Measurements from ENCODE around the gene PEDS1. TPM values are rescaled to one million over a fixed set of nuclear protein-coding genes. Genes with fewer than 3 reads are reported as not detected.

PEDS1 gene
- total and polyA plus RNA-seq, 2 of the 13 experiments (the other 11 are each of a cell fraction or from before 2014, with no cell fraction given): 30.5 to 93.9 TPM

DNA sequence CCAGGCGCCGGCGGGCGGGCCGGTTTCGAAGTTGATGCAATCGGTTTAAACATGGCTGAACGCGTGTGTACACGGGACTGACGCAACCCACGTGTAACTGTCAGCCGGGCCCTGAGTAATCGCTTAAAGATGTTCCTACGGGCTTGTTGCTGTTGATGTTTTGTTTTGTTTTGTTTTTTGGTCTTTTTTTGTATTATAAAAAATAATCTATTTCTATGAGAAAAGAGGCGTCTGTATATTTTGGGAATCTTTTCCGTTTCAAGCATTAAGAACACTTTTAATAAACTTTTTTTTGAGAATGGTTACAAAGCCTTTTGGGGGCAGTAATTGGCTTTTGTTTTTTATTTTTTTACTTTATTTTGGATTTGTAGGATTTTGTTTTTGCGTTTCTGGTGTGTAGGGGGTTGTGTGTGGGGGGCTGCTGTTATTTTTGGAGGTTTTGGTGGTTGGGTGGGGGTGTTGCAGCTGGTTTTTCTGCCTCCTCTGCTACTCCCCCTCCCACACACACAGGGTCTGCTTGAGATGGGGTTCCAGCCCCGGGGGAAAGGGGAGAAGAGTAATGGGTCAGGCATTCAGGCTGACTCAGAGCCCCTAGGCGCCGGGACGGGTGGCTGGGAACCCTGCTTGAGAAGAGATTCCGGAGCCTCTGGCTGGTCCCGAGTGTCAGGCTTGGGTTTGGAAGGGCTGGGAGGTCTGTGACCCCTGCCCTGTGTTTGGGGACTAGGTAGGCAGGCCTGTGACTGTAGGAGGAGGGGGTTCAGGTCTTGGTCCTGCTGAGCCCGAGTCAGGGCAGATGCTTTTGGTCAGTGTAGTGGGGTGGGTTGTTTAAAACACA lies 39.1 kb upstream of the PEDS1 start (continued):
- TF ChIP-seq ZXDC (CRISPR knock-in tag; IDR thresholded peaks at IDR 0.05) (no peak), ZFP36L2 (CRISPR knock-in tag; IDR thresholded peaks at IDR 0.05) (no peak), UBTF (CRISPR knock-in tag; IDR thresholded peaks at IDR 0.05) (peak; percentile 56; the same call in 1 of the 2 replicates), ZNF136 (CRISPR knock-in tag; IDR thresholded peaks at IDR 0.05; ENCODE audit: low read depth) (no peak)
- TF ChIP-seq, protein P1, sequence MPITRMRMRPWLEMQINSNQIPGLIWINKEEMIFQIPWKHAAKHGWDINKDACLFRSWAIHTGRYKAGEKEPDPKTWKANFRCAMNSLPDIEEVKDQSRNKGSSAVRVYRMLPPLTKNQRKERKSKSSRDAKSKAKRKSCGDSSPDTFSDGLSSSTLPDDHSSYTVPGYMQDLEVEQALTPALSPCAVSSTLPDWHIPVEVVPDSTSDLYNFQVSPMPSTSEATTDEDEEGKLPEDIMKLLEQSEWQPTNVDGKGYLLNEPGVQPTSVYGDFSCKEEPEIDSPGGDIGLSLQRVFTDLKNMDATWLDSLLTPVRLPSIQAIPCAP (CRISPR knock-in tag; IDR thresholded peaks at IDR 0.05; ENCODE audit: low read depth): no peak
- TF ChIP-seq, protein P2, sequence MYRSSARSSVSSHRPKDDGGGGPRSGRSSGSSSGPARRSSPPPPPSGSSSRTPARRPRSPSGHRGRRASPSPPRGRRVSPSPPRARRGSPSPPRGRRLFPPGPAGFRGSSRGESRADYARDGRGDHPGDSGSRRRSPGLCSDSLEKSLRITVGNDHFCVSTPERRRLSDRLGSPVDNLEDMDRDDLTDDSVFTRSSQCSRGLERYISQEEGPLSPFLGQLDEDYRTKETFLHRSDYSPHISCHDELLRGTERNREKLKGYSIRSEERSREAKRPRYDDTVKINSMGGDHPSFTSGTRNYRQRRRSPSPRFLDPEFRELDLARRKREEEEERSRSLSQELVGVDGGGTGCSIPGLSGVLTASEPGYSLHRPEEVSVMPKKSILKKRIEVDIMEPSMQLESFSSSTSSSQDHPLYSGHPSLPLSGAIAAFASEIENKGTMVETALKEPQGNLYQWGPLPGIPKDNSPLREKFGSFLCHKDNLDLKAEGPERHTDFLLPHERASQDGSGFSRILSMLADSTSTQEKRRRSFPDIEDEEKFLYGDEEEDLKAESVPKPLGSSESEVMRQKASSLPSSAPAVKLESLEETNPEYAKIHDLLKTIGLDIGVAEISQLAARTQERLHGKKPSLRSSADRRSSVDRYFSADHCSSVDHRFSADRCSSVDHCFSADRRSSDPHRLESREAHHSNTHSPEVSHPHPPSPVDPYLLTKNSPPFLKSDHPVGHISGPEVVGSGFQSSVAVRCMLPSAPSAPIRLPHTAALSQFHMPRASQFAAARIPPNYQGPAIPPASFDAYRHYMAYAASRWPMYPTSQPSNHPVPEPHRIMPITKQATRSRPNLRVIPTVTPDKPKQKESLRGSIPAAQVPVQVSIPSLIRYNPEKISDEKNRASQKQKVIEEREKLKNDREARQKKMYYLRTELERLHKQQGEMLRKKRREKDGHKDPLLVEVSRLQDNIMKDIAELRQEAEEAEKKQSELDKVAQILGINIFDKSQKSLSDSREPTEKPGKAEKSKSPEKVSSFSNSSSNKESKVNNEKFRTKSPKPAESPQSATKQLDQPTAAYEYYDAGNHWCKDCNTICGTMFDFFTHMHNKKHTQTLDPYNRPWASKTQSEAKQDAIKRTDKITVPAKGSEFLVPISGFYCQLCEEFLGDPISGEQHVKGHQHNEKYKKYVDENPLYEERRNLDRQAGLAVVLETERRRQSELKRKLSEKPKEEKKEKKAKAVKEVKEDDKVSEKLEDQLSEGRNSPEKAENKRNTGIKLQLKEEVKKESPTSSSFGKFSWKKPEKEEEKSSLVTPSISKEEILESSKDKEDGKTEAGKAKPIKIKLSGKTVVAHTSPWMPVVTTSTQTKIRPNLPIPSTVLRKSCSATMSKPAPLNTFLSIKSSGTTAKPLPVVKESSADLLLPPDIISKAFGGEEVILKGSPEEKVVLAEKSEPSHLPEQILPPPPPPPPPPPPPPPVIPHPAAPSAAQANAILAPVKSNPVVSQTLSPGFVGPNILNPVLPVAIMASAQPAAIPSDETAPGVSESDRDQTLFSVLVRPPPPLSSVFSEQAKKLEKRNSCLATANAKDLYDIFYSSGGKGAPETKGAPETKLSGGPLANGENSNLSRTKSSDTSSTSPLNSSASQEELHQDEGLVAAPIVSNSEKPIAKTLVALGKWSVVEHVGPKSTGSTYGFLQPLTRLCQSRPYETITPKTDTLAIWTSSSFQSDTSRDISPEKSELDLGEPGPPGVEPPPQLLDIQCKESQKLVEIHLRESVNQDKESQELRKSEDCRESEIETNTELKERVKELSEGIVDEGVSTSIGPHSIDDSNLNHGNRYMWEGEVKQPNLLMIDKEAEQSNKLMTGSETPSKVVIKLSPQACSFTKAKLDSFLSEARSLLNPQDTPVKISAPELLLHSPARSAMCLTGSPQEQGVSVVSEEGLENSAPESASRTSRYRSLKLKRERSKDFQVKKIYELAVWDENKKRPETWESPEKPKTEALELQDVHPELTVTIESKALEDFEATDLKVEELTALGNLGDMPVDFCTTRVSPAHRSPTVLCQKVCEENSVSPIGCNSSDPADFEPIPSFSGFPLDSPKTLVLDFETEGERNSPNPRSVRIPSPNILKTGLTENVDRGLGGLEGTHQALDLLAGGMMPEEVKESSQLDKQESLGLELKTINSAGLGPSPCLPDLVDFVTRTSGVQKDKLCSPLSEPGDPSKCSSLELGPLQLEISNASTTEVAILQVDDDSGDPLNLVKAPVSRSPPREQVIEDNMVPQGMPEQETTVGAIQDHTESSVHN (CRISPR knock-in tag; IDR thresholded peaks at IDR 0.05): no peak
- TF ChIP-seq, protein P3, sequence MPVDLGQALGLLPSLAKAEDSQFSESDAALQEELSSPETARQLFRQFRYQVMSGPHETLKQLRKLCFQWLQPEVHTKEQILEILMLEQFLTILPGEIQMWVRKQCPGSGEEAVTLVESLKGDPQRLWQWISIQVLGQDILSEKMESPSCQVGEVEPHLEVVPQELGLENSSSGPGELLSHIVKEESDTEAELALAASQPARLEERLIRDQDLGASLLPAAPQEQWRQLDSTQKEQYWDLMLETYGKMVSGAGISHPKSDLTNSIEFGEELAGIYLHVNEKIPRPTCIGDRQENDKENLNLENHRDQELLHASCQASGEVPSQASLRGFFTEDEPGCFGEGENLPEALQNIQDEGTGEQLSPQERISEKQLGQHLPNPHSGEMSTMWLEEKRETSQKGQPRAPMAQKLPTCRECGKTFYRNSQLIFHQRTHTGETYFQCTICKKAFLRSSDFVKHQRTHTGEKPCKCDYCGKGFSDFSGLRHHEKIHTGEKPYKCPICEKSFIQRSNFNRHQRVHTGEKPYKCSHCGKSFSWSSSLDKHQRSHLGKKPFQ (CRISPR knock-in tag; IDR thresholded peaks at IDR 0.05; ENCODE audit: insufficient replicate concordance): no peak

All from HepG2 (cell line).